Ovary (tissue), 3 donors: ENCODE data around the gene GLT1D1.

ENCODE experiments used
- POLR2A ChIP-seq: fragments of 450-650 bp; IDR thresholded peaks from one replicate; pipeline ENCODE4 v1.6.1; 2017; ENCODE audit warnings: antibody characterized with exemption, mild to moderate bottlenecking, moderate library complexity
- TF ChIP-seq, protein P1 (sequence below), 3 donors: fragments of 450-650 bp in 2 of 3; fragments of 200-600 bp in 1 of 3; IDR thresholded peaks; one replicate each; pipeline versions ENCODE4 v1.5.1 to v1.8.0; 2016 to 2022; ENCODE audit warnings: antibody characterized with exemption in 3 of 3, mild to moderate bottlenecking in 1 of 3
- donor health status: DM: no; HTN: no; CAD: no.

GRCh38 chr12:128991716-128992115 lies 138.4 kb downstream of the GLT1D1 start:
- TF ChIP-seq, protein P1, sequence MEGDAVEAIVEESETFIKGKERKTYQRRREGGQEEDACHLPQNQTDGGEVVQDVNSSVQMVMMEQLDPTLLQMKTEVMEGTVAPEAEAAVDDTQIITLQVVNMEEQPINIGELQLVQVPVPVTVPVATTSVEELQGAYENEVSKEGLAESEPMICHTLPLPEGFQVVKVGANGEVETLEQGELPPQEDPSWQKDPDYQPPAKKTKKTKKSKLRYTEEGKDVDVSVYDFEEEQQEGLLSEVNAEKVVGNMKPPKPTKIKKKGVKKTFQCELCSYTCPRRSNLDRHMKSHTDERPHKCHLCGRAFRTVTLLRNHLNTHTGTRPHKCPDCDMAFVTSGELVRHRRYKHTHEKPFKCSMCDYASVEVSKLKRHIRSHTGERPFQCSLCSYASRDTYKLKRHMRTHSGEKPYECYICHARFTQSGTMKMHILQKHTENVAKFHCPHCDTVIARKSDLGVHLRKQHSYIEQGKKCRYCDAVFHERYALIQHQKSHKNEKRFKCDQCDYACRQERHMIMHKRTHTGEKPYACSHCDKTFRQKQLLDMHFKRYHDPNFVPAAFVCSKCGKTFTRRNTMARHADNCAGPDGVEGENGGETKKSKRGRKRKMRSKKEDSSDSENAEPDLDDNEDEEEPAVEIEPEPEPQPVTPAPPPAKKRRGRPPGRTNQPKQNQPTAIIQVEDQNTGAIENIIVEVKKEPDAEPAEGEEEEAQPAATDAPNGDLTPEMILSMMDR (IDR thresholded peaks at IDR 0.05) = no peak
- no peak for TF ChIP-seq POLR2A
